Hippocampal formation (tissue), 2 donors: ENCODE results near the gene SMG5.
A peak's percentile ranks its signal among the peaks of the same experiment; 100 is the strongest.

Source experiments
- DNase-seq, 2 donors: peaks; one replicate each; lab custom pipeline; 2025; lab: John Stamatoyannopoulos, UW

Gene SMG5

DNA sequence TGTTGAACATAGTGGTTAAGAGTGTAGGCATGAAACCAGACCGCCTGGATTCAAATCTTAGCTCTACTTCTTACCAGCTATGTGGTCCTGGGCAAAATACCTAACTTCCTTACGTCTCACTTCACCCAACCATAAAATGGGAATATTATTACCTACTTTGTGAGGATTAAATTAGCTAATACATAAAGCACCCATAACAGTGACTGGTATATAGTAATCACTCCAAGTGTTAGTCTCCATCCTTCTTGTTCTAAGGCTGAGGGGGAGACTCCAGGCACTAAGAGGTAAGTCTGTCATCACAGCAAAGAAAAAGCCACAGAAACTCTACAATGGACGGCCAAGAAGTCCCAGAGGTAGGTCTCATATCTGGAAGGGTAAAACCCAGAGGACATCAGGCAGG lies 2.8 kb downstream of the SMG5 start:
- no peak for DNase-seq

DNA sequence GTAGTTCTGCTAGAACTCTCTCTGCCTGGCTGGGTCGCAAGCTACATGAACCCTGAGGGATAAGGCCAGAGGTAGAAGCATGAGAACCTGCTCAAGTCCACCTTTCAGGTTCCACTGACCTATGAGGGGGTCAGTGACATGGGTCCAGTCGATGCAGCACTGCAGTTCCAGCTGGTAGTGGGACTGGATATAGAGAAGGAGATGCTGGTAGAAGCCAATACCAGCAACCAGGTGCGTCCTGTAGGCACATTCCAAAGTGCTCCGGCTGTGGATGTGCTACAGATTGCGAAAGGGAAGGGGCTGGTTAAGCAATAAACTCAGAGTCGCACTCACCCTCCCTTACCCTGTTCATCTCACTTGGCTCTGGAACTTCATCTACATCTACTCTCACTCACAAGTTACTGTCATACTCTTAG lies 5.7 kb downstream of the SMG5 start:
- no peak for DNase-seq

DNA sequence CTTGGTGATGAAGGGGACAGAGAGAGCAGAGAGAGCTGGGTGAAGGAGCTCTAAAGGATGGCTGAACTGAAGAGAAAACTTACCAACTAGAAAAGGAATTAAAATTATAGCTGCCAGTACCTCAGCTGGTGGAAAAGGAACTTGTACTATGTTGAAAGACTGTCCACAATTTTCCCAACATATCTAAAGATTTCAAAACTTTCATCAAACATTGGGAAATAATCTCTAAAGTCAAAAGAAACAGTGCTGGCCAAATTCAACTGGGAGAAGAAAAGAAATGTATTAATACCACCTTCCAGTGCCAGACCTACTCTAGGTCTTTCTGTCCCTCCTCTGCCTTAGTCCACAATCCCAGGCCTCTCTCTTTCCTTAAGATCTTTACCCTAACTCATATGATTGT lies 6.1 kb downstream of the SMG5 start:
- no peak for DNase-seq

DNA sequence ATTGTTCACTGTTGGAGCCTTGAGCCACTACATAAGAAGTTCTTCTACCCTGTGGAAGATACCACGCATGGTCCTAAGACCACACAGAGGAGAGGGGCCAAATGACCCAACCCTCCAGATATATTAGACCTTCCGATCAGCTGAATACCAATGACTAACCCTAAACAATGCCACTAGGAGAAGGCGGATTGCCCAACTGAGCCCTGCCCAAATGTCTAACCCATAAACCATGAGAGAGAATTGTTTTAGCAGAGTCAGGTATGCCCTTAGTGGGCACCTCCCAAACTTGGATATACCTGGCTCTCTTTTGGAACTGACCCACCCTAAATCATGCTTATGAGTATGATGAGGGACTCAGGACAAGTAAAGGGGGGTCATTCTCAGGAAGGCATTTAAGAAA lies 12.3 kb downstream of the SMG5 start:
- DNase-seq = no peak

DNA sequence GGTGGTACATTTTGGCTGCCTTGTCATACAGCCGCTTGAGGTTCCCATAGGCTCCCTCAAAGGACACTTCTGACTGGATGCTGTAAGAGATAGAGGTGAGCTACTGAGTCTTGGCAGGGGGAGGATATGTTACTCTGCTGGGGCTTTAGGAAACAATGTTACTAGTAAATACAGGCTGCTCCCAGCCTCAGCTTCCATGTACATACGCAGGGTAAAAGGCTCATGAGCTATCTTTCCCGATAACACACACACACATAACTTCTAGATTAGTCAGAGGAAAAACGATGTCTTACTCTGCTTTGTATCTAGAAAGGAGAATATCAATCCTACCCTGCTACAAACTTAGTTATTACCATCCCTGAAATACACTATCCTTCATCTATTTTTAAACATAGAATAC lies 14.3 kb downstream of the SMG5 start:
- DNase-seq = no peak

DNA sequence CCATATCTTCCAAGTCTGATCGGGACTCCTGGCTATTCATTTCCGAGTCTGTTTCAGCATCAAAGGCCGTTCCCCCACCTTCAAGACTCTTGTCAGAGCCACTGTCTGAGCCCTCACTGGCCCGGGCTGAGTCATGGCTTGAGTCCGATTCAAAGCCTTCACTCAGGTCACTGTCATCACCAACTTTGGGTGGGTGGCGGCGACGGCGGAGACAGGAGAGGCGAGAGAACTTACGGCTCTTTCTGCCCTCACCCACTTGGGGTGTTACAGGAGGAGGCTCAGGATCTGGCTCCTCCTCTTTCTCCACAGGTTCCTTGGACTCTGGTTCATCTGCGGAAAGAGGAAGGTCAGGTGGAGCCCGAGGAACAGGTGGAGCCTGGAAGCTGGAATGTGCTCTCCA lies 16.6 kb downstream of the SMG5 start:
- DNase-seq = no peak

DNA sequence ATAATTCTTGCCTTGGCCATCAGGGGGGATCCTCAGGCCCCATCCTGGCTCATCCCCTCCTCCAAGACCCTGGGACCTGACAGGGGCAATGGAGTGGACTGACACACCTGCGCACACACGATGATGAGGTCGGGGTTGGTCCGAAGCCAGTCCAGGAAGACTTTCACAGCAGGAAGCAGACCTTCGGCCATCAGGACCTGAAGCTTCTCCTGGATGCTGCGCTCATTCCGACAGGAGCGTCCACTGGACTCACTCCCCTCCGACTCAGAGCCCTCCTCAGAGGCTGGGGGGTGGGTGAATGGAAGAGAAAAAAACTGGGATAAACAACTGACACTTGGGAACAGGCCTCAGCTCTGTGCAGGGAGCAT lies 19.4 kb downstream of the SMG5 start:
- no peak for DNase-seq

DNA sequence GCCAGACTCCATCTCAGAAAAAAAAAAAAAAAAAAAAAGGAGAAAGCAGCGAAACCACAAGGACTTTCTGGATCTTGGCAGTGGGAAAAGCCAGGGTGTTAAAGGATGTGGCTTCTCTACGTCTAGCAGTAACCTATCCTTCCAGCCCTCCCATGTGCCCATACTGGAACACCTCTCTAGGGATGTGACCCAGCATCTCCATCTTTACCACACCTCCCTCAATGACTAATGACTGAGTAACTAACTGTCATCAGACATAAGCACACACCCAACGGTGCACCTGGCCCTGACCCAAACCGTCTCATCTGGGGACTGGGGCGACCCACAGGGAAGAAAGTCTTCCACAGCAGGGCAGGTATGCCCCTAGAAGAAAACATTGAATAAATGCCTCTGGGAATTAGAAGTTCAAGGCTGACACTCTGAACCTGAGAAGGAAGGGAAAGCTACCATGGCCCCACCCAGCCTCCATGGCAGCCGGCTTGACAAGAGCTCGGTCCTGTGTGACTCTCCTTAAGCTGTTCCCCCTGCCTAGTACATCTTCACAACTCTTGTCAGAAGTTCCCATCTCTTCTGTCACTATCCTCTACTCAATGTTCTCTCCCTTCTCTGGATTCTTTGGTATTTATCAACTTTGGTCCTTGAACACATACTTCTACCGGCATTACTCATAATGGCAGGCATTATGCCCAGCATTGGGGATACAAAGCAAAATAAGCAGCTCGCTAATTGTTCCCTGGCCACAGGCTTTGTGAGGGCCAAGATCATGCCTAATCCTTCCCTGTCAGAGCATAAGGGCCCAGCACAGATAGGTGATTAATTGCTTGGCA lies 20.0 kb downstream of the SMG5 start:
- no peak for DNase-seq

DNA sequence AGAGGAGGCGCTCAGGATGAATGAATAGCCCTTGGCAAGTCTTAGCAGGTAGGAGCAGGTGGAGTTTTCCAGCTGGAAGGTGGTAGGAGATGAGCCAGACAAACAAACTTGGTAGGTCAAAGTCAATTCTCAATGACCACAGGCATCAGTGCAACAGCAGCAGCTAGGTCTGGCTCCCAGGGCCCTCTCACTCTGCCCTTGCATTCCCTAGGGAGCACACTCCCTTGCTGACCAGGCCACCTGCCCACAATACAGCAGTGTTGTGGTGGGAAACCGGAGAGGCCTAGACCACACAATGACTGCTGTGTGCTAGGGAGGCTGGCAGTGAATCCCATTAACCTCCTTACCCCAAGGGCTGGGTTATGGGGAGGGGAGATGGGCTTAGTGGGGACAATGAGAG lies 21.7 kb downstream of the SMG5 start:
- peak in 1 of 2 donors; percentile 29 for DNase-seq

DNA sequence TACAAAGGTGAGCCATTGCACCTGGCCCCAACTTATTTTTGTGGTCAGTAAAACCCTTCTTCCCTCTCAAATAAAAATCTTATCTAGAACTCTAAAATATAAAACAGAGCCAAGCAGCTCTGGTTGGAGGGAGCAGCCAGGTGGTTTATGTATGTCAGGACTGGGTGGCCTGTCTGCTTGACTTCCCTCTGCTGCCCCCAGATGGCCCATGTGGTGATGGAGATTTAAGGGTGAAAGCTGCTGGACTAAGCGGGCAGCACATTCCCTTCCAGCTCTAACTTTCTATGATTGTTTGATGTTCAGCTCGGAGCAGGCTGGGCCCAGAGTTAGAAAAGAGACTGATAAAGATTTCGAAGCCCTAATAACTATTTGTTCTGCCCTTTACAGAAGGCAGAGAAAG lies 22.8 kb downstream of the SMG5 start:
- peak; percentile 33 to 38 for DNase-seq

DNA sequence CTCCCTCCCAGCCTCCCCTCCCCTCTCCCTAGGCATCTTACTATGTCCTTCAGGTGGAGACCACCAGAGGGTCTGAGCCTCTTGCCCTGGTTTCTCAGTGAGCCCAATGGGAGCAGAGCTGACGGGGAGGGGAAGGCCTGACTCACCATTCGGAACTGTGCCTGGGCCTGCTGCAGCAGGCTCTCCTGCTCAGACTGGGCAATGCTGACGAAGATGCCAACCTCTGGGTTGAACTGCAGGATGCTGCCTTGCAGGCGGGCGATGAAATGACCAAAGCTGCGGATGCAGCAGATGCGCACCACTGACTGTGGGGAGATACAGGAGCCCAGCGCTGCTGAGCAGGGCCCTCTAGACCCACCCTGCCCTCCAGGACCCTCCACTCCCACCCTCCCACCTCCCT lies 23.8 kb downstream of the SMG5 start:
- no peak for DNase-seq

DNA sequence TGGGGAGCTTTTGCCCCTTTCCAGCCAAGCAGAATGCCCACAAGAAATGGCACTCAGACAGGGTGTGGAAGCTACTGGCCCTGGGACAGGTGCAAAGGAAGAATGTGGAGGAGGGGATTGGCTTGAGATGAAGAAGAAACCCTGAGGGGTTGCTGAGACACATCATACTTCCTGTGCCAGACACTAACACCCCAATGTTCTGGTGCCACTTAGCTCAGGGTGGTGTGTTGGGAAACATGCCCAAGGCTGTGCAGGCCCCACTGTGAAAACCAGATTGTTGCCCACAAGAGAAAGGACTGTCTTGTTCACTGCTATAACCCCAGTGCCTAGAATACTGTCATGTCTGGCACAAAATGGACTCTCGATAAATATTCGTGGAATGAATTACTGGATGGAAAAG lies 24.9 kb downstream of the SMG5 start:
- DNase-seq = no peak

DNA sequence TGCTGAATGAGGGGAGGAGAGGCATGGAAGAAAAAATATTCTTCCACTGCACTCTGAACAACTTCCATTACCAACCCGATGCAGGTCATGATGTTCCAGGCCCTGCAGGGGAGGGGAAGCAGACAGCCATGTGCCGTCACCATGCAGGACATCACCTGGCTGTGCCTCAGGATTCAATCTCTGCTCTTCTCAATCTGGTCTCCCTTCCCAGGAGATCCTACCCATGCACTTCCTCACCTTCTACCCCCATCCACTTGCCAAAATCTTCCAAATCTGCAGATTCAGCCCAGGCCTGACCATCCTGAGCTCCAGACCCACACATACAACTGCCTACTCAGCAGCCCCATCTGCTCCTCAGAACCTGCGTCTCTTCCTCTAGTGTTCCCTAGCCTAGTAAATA lies 29.0 kb downstream of the SMG5 start:
- no peak for DNase-seq

DNA sequence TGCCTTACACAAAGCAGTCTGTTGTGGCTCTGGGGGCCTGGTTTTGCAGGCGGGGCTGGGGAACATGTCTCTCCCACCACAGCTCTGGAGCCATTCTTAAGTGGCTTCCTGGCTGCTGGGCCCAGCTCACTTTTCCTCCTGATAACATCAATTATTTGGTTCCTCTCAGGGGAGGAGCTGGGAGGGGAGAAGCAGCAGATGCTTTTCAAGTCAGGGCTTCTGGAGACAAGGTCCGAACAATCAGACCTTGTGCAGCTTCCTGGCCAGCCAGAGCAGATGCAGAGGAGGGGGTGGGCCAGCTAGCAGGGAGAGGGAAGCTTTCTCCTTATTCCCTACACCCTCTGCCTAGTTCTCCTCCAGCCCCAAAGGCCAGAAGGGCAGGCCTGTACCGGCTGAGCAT lies 31.1 kb downstream of the SMG5 start:
- DNase-seq = no peak

DNA sequence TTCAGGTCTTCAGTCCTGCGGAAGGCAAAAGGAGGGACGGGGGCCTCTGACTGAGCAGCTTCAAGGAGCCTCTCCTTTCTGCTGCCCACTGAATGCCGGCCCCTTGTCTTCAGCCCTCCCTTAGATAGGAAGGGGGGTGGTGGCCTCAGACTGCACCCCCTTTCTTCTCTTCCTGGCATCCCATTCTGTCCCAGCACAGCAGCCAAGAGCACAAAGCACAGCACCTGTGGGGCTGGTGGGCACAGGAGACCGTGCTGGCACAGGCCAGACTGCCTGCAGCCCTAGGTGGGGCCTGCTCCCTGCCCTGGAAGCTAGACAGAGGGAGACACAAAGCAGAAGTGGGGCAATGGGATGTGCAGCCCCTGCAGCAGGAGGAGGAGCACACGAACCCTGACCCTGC lies 33.0 kb downstream of the SMG5 start:
- DNase-seq = no peak

DNA sequence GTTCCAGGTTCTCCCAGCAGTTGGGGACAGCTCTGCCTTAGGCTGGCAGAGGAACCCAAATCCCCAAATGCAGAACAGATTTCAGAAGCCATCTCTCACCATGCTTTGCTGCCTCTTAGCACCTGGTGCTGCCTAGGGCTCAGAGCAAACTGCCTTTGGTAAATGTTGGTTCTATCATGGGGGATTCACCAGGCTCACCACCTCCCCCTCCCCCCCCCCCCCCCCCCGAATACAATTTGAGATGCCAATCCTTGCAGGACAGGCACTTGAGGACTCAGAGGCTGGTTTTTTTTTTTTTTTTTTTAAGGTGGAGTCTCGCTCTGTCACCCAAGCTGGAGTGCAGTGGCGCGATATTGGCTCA lies 34.3 kb downstream of the SMG5 start:
- DNase-seq = no peak

DNA sequence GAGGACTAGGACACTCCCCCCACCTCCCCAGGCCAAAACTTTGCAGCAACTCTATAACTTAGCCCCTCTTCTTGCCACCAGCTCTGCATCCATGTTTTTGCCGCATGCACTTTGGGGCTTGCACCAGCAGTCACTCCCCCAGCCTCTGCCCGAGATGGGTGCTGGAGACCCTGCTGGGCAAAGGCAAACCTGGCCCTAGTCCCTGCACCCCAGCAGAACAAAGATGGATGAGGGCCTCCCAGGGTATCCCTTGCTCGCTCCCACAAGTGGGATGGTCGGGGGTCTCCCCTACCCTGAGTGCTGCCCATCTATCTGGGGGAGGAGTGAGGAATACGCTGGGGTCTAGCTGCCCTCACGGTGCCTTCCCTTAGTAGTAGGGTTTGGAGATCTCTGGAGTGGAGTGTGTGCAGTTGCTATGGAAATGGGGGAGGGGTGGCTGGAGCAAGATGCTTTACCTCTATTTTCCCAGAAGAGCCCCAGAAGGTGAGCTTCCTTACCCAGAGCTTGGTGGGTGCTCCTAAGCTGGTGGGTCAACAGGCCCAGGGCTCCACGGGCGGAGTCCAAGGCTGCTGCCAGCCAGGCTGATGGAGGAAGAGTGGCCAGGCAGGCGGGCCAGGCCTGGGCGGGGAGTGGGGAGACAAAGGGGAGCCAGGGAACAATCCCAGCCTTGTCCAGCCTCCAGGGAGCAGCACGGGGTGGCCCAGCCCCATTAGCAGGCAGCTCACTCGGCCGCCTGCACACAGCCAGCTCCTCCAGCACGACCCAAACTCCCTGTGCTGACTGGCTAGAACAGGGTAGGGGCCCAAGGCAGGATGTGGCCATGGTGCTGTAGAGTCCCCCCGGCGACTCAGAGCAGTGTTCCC lies 34.9 kb downstream of the SMG5 start, which contains the start of gene PAQR6:
TSS of gene PAQR6 (minus strand) at position 597 of the 863 bp plus-strand sequence. CDS start 1,325 bp downstream, outside the sequence.
- DNase-seq = peak; percentile 94 to 97

DNA sequence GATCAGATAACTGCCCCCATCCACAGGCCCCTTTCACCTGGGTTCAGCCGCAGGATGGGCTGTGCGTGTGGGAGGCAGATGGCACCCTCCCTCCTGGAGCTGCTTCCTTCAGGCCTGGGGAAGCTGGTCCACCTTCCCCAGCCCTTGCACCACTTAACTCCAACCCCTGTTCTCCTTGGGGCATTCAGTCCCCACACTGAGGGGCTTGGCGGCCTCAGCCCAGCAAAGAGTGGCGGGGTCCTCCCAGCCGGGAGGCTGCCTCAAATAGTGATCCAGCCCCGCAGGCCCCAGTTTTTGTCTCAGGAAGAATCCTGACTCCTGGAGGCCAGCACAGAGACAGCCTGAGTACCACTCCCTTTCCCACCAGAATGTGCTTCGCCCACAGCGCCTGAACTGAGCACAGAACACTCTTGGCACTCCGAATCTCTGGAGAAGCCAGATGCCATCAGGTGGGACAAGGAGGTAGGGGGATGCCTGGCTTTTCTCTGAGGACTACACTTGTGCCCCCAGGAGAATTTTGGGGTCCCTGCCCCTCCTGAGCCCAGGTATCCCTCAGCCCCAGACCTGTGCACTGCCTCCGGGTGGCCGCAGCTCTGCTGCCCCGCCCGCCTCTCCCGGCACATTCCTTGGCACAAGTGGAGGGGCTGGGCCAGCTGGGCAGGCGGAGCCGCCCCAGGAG lies 35.7 kb downstream of the SMG5 start:
- no peak for DNase-seq

DNA sequence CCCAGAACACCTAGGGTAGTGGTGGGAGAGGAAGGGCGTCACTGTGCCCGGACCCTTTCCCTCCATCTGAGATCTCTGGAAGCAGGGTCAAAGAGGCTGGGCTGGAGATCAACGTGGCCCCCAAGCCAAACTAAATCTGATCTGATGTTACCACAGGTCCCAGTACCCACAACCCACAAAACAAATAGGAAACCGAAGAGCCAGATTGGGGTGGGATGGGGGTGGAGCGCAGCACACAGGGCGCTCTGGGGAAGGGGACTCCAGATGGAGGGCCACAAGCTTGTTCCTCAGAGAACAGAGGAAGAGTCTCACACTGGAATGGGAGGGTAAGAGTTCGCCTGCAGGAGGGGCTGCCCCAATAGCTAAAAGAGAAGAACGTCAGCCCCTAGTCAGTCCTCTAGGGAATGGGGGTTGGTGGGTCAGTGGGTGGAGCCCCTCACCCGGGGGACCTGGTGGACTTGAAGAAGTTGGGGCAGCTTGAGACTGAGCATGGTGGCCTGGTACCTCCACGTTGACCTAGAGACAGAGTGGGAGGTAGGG lies 36.3 kb downstream of the SMG5 start:
- no peak for DNase-seq

DNA sequence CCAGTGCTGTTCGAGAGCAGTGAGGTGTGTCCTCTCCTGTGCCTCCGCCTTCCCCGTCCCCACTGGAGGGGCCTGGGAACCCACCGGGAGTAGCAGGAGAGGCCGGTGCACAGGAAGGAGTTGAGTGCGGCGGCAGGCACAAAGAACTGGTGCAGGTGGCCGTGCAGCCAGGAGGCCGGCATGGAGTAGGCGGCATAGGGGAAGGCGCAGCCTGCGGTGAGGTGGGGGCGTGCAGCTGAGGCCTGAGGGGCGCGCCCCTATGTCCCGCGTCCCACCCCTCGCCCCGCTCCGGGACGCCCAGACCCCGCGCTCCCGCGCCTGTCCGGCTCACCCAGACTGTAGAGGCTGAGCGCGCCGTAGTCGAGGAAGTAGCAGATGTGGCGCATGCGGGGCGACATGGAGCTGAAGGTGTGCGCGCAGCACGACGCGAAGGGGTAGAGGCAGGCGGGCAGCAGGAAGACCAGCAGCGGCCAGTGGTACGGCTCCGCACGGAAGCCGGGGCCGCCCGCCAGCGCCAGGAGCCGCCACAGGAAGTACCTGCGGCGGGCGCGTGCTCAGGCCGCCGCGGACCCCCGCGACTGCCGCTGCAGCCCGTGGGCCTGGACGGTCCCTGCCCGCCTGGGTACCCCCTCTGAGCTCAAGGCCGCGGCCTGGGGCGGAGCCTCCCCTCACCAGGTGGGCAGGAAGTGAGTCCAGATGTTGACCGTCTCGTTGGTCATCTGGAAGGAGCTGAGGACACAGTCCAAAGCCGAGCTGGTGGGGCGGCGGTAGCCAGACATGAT lies 37.0 kb downstream of the SMG5 start:
- no peak for DNase-seq

DNA sequence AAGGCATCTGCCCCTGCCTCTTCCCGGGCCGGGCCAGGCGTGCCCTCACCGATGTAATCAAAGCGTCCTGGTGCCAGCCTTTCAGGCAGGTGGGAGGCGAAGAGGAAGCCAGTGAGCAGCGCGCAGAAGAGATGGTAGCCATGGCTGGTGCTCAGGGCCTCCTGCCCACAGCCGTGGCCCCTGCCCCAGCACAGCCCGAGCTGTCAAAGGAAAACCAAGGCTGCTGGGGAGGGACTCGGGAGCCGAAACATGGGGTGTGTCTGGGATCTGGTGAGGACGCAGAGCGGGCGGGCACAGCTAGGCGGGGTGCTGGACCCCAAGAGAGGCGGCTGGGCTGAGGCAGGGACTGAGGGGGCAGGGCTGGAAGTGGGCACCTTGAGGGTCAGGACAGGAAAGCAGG lies 37.9 kb downstream of the SMG5 start:
- DNase-seq = no peak

DNA sequence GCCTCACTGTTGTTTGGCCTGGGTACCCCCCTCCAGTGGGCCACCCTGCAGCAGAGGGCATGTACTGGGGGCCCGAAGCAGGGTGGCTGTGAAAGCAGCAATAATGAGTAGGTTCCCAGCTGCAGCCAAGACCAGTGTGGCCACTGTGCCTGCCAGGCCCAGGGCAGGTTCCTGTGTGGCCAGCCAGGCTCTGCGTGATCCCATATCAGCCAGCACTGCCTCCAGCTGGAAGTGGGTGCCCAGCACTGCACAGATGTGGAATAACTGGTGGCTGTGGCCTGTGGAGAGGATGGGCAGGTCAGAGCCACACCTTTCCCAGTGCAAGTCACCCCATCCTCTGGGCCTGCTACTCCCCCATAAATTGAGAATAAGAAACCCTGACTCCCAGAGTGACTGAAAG lies 38.5 kb downstream of the SMG5 start:
- DNase-seq = no peak
